Ammon's horn (tissue), 1 donor: Measurements from ENCODE around the gene MSL3B.

Experiments used
- DNase-seq: peaks from one replicate; pipeline ENCODE4 v3.0.0-alpha.2; 2016; ENCODE audit warnings: low spot score

Gene MSL3B

GRCh38 chr2:233853353-233853752, 14.8 kb downstream of the MSL3B start:
- no peak for DNase-seq

GRCh38 chr2:233852056-233852455, 16.1 kb downstream of the MSL3B start:
- DNase-seq, result no peak

- no peak for DNase-seq
These were observed 17.0 kb downstream of the MSL3B start for GRCh38 chr2:233851169-233851568.

- DNase-seq, result no peak
These were observed 17.4 kb downstream of the MSL3B start for GRCh38 chr2:233850745-233851144.

GRCh38 chr2:233849607-233850271, 18.4 kb downstream of the MSL3B start:
- DNase-seq, result no peak

GRCh38 chr2:233848276-233848675, 19.9 kb downstream of the MSL3B start:
- DNase-seq, result no peak

- no peak for DNase-seq
These were observed 20.8 kb downstream of the MSL3B start for GRCh38 chr2:233847248-233847898.

GRCh38 chr2:233846387-233847247, 21.6 kb downstream of the MSL3B start:
- no peak for DNase-seq

GRCh38 chr2:233845301-233846060, 22.7 kb downstream of the MSL3B start:
- DNase-seq, result no peak

GRCh38 chr2:233844836-233845235, 23.4 kb downstream of the MSL3B start:
- DNase-seq, result no peak

- no peak for DNase-seq
These were observed 23.9 kb downstream of the MSL3B start for GRCh38 chr2:233844064-233844807.

- no peak for DNase-seq
These were observed 27.0 kb downstream of the MSL3B start for GRCh38 chr2:233841183-233841582.

- DNase-seq, result no peak
These were observed 27.7 kb downstream of the MSL3B start for GRCh38 chr2:233840520-233840919.

- no peak for DNase-seq
These were observed 28.8 kb downstream of the MSL3B start for GRCh38 chr2:233839447-233839820.

GRCh38 chr2:233838726-233839446, 29.3 kb downstream of the MSL3B start:
- DNase-seq, result no peak

GRCh38 chr2:233838251-233838650, 29.9 kb downstream of the MSL3B start:
- no peak for DNase-seq

GRCh38 chr2:233837694-233838229, 30.4 kb downstream of the MSL3B start:
- DNase-seq, result no peak

GRCh38 chr2:233836359-233836758, 31.8 kb downstream of the MSL3B start:
- DNase-seq, result no peak

GRCh38 chr2:233835230-233836186, 32.7 kb downstream of the MSL3B start:
- DNase-seq, result no peak
